DMS79 treated with DMSO at 0.1 percent for 48 hours (cell line): ENCODE results near the gene DPEP2.
"Not testable (repeated sequence)": the region's sequence is repeated elsewhere in the genome, so short reads cannot be mapped to it uniquely, and the experiment has no call there.

Source experiments
- DNase-seq: peaks from one replicate; lab custom pipeline; 2025; lab: John Stamatoyannopoulos, UW

The DPEP2 gene

DNA sequence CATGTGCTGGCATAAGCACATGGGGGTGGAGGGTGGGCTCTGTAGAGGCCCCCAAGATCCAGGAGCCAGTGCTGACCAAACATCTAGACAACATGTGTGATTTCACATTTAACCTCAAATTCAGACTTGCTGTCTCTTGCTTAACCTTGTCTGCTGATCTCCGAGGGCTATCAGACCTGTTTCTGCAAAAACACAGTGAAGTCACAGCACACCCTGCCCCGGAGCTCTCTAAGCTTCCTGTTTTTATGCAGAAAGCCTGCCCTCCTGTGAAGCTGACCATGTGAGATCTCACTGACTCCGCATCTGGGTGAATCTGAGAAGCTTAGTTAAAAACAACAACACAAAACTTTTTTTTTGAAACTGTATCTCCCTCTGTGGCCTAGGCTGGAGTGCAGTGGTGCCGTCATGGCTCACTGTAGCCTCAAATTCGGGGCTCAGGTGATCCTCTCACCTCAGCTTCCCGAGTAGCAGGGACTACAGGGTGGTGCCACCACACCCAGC, 6.6 kb upstream of the DPEP2 start:
- no peak for DNase-seq

DNA sequence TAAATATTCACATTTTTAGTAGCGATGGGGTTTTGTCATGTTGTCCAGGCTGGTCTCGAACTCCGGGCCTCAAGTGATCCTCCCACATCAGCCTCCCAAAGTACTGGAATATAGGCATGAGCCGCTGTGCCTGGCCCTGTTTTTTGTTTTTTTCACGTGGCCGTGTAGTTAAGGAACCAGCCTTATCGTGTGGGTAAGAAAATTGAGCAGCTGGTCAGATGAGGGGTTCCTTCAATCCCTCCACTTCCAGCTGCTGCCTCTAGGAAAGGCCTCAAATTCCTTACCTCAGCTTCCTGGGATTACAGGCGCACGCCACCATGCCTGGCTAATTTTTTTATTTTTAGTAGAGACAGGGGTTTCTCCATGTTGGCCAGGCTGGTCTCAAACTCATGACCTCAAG, 5.9 kb upstream of the DPEP2 start:
- DNase-seq = no peak

- DNase-seq = no peak
Observed at GRCh38 chr16:68003031-68003430, 3.7 kb upstream of the DPEP2 start.

- no peak for DNase-seq
Observed at GRCh38 chr16:68000450-68000849, 1.2 kb upstream of the DPEP2 start.

DNA sequence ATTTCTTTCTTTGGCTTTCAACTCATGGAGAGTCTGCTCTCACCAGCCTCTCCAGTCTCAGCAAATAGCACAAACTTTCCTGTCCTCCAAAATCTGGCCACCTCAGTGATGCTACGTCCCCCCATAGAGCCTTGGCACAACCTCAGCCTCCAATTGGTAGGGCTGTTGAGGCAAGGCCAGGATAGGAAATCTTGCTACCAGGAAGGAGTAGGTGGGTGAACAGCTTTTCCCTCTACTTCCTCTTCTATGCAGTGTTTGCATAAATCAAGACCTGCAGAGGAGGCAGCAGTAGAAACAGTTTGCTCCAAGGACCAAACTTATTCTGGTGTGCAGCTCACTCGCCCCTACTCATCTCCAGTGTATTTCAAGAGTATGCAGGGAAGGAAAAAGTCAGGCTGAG, 701 bp upstream of the DPEP2 start:
- no peak for DNase-seq

GRCh38 chr16:67998231-67998778, 979 bp downstream of the DPEP2 start:
- not testable (repeated sequence) for DNase-seq

DNA sequence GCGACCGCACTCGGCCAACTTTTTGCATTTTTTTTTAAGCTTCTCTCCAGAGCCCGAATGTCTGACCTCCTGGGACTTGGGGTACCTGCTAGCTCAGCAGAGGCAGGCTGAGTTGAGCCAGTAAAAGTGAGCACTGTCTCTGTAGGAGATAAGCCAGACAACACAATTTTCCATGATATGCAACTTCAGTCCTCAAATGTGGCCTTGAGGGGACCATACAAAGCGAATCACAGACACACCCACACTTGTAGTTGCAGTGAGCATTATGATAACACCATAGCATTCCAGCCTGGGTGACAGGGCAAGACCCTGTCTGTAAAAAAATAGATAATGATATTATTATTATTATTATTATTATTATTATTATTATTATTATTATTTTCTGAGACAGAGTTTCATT, 2.6 kb downstream of the DPEP2 start:
- DNase-seq = no peak

GRCh38 chr16:67995423-67995822, 3.9 kb downstream of the DPEP2 start:
- no peak for DNase-seq

- DNase-seq = not testable (repeated sequence)
Observed at GRCh38 chr16:67994040-67994408, 5.3 kb downstream of the DPEP2 start.

- DNase-seq = no peak
Observed at GRCh38 chr16:67993207-67994039, 5.9 kb downstream of the DPEP2 start.

- DNase-seq = no peak
Observed at GRCh38 chr16:67992661-67993206, 6.5 kb downstream of the DPEP2 start.

DNA sequence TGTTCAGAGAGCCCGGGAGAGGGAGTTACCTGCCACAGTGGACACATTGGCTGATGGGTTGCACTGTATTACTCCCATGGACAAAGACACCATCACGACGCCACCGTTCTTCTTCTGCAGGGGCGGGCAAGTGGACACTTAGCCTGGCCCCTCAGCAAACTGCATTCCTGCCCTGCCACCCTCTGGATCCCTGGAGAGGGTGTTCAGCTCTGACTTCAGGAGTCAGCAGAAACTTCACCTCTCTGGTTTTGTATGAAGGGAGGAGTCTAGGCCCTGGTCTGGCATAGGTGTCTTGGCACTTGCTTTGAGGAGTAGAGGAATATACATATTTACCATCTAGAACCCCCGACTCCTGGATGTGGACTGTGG, 9.3 kb downstream of the DPEP2 start:
- DNase-seq = no peak

GRCh38 chr16:67989322-67990017, 9.8 kb downstream of the DPEP2 start:
- no peak for DNase-seq

DNA sequence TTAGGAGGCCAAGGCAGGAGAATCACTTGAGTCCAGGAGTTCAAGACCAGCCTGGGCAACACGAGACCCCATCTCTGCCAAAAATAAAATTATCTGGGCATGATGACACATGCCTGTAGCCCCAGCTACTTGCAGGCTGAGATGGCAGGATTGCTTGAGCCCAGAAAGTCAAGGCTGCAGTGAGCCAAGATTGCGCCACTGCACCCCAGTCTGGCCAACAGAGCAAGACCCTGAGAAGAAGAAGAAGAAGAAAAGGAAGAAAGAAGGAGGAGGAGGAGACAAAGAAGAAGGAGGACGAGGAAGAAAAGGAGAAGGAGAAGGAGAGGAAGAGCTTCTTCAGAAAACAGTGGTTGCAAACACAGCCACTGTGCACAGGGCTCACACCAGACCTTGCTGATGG, 10.6 kb downstream of the DPEP2 start:
- no peak for DNase-seq

GRCh38 chr16:67987460-67988160, 11.7 kb downstream of the DPEP2 start:
- no peak for DNase-seq

- no peak for DNase-seq
Observed at GRCh38 chr16:67986949-67987348, 12.3 kb downstream of the DPEP2 start.

GRCh38 chr16:67982011-67982696, 17.1 kb downstream of the DPEP2 start:
- DNase-seq = no peak

GRCh38 chr16:67979955-67980678, 19.2 kb downstream of the DPEP2 start, which contains the start of gene DPEP3:
Gene DPEP3 (minus strand): TSS chr16:67980499. CDS start chr16:67980380, 119 bp downstream.
- no peak for DNase-seq

- DNase-seq = no peak
Observed at GRCh38 chr16:67977469-67978227, 21.6 kb downstream of the DPEP2 start.

- no peak for DNase-seq
Observed at GRCh38 chr16:67977005-67977404, 22.3 kb downstream of the DPEP2 start.
